Measurements from ENCODE around the gene DNAJB12. TPM values are rescaled to one million over a fixed set of nuclear protein-coding genes. Genes with fewer than 3 reads are reported as not detected.
"Not testable (repeated sequence)": the region's sequence is repeated elsewhere in the genome, so short reads cannot be mapped to it uniquely, and the experiment has no call there.

DNAJB12 gene
- total RNA-seq, 1 donor from 2014 or later, result 18.2 TPM

DNA sequence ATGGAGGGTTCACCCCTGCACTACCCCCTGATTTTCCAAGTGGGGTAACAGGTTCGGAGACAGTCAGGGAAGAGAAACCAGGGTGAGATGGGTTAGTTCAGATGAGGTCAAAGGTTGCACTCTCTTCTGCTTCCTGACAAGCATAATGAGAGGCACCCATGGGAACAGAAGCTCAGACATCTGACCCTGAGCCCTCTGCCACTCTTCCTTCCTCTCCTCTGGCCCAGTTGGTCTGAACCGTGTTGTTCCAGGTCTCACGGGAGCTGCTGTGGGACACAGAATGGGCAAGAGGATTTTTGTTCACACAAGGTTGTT, 38.4 kb downstream of the DNAJB12 start:
- DNase-seq, result no peak

DNA sequence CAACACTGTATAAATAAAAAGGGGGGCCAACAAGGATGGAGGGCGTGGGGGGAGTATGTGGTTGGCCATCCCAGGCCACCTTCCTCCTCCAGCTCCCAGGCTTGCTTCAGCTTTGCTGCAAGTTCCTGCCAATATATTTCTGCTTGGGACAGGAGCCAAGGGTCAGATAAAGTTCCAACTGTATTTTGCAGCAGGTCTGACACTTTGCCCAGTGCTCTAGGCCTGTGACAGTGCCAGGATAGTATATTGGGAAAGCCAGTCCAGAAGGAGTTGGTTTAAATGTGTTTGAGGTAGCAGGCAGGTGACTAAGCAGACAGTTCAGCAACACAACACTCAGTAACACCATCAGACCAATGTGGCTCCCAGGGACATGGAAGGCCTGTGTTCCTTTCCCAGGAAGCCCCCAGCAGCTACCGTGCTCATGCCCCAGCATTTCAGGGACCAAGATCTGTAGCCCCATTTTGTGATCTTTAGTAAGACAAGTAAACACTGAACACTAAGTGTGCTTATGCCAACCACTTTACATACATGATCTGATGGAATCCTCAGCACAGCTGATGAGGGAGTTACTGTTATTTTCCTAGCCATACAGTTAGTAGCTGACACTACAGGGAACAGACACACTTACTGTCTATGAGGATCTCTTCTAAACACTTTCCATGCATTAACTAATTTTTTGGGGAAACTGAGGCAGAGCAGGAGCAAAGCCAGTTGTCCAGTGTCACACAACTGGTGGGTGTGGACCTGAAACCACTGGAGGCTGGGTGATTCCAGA, 38.9 kb downstream of the DNAJB12 start:
- DNase-seq, result peak; percentile 92

DNA sequence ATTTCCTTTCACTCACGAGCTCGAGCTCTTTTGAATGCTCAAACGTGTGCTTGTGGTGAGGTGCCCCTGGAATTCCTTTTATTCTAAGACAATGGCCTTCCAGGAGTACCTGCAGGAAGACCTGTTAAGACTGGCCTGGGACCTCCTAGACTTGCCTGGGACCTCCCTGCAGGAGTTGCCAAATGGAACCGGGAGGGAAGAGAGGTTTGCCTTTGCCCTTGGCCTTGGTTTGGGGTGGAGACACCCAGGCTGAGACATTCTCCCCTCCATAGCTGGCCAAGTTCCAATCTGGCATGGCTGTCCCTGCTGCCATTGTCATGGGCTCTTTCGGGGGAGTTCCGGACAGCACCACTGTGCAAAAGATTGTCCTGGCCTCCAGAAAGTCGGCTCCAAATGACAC, 39.7 kb downstream of the DNAJB12 start:
- peak; percentile 66 for DNase-seq

DNA sequence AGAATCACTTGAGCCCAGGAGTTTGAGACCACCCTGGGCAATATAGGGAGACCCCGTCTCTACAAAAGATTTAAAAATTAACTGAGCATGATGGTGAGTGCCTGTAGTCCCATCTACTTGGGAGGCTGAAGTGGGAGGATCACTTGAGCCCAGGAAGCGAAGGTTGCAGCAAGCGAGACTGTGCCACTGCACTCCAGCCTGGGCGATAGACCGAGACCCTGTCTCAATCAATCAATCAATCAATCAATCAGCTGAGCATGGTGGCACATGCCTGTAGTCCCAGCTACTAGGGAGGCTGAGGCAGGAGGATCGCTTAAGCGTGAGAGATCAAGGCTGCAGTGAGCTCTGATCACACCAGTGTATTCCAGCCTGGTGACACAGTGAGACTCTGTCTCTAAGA, 40.5 kb downstream of the DNAJB12 start:
- DNase-seq, result no peak

DNA sequence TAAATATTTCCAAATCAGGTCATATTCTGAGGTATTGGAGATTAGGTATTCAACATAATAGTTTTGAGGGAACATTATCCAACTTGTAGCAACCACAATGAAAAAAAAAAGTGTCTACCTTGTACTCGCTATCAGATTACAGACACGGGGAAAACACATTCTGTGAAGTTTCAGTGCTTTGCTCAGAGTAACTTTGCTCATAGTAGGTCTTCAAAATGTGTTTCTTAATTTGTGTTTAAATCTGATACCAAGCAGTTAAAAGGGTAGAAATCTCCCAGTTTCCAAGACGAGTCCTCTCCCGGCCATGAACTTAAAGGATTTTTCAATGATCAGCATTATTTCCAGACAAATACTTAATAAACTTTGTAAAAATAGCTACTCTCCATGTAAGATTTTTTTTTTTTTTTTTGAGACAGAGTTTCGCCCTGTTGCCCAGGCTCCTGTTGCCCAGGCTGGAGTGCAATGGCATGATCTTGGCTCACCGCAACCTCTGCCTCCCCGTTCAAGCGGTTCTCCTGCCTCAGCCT, 41.8 kb downstream of the DNAJB12 start:
- DNase-seq, result no peak

DNA sequence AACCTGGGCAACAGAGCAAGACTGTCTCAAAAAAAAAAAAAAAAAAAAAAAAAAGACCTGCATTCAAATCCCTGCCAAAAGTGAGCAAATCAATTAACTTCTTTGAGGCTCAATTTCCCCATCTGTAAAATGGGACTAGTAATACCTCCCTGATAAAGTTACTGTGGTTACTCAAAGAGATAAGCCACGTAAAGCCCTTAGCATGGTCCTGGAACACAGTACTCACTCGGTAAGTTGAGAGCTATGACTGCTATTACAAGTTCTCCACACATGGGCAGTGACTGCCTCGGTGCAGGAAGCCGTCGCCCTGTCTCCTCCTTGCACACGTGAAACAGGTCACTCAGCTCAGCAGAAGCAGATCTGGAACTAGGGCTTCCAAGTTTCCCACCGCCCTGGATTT, 43.1 kb downstream of the DNAJB12 start:
- no peak for DNase-seq

DNA sequence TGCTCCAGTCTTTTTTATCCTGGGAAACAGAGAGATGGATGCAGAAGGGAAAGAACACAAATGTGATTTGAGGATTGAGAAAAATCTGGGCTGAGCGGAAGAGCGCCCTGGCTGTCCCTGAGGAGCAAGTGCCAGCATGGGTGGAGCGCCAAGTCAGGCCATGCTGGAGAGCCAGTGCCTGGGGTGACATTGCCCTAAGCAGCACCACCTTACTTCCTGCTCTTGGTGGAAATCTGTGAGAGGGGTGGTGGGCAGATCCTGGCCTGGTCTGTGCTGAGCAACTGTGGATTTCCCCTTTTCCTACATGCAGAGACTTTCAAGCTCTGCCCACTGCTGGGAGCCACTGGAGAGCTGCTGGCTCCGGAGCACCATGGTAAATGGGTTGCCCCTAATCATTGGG, 44.1 kb downstream of the DNAJB12 start:
- no peak for DNase-seq

DNA sequence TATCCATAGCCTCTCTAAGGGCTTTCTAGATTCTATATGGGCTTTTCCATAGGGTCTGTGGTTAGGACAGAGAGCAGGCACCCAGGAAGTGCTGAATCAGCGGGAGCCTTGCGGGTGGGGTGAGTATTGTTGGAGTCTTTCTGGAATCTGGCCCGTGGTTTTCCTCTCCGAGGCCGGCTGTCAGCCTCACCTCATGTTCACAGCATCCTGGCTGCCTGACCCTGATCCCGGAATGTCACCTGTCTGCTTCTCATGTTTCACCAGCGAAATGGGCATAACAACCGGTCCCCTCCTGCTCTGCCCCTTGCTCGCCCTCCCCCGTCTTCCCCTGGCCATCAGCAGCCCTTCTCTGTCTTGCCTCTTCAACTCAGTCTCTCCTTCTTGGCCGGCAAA, 44.5 kb downstream of the DNAJB12 start:
- no peak for DNase-seq

DNA sequence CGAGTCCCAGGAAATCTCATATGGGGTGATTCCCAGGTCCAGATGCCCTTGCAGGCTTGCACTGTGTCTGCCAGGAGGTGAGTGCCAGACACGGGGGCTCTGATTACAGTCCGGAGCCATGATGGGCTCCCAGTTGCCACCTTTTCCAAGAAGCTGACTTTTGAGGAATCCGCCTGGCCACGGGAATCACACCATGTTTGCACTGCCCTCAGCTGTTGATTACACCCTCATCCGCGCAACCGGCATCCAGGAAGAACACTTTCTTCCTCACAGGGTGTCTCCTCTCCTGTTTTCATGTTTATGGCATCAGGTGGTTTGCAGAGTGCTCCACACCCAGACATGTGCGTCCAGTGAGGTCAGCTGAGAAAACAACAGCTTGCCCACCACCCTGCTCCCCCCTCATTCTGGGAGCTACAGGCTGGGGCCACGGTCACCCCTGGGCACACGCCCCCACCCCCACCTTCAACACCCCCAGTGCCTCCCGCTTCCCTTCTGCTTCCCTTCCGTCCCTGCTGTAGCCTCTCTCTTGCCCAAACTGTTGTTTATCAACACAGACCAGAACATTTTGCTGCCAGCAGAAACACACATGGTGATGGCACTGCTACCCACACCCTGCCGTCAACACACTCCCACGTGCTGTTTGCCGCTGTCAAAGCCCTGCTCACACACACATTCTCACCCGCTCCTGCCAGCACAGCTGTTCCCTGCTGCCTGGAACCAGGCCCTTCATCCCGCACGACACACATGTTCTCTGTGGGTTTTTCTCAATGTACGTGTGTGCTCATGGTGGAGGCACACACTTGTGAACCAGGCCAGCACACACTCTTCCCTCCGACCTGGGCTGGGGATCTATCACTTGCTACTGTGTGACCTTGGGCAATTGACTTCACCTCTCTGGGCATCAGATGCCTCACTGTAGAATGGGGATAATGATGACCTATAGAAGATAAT, 45.2 kb downstream of the DNAJB12 start:
- peak; percentile 95 for DNase-seq

DNA sequence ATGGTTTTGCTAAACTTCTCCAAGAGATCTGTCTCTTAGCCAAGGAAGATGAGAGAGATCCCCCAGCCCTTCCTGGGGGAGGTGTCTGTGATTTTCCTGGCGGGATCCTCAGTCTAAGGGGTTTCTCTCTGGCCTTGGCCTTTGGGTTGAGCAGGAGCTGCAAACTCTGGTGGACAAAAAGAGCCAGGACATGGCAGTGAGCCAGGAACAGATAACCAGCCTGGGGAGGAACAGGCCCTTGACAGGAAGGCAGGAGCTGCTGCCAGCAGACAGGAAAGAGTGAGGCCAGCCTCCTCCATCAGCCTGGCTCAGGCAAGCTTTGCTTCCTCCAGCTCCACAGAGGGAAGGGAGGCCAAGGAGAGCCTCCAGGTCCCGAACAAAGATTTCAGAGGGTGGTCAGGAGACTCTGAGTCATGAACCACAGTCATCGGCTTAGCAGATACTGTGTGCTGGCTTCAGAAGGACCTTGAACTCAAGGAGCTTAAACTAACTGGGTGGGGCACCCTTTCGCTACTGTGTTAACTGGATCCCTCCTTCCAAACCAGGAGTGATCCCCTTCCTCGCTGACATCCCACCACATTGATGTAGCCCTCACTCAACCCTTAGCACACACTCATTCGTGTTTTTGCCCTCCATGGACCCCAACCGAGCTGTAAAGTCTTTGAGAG, 46.3 kb downstream of the DNAJB12 start:
- no peak for DNase-seq

DNA sequence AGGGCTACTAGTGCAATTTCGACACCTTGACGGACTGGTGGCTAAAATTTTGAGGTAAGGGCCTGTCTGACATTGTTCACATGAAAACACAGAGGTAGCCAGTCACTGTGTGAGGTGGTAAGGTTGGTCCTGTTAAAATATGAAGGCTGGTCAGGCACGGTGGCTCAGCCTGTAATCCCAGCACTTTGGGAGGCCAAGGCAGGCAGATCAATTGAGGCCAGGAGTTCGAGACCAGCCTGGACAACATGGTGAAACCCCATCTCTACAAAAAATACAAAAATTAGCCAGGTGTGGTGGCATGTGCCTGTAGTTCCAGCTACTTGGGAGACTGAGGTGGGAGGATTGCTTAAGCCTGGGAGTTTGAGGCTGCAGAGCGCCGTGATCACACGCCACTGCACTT, 47.0 kb downstream of the DNAJB12 start:
- DNase-seq, result not testable (repeated sequence)

DNA sequence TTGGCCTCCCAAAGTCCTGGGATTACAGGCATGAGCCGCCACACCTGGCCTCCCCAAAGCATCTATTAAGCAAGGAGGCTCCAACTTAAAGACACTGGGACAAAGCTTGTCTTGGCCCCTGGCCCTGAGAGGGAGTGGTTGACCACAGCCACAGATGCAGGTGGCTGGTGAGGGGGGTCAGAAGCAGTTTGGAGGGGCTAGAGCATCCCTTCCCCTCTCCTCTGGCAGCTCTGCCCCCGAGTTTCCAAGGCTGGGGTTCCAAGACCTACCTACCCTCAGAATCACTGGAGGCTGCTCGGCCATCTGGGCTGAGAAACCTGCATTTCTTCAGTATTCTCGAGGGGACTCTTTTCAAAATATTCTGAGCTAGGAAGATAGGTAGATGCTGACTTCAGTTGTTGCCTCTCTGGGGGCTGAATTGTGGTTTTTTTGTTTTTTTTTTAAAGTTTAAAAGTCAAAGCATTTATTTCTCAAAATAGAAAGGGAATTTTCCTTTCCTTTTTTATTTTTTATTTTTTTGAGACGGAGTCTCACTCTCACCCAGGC, 48.4 kb downstream of the DNAJB12 start:
- DNase-seq, result no peak

DNA sequence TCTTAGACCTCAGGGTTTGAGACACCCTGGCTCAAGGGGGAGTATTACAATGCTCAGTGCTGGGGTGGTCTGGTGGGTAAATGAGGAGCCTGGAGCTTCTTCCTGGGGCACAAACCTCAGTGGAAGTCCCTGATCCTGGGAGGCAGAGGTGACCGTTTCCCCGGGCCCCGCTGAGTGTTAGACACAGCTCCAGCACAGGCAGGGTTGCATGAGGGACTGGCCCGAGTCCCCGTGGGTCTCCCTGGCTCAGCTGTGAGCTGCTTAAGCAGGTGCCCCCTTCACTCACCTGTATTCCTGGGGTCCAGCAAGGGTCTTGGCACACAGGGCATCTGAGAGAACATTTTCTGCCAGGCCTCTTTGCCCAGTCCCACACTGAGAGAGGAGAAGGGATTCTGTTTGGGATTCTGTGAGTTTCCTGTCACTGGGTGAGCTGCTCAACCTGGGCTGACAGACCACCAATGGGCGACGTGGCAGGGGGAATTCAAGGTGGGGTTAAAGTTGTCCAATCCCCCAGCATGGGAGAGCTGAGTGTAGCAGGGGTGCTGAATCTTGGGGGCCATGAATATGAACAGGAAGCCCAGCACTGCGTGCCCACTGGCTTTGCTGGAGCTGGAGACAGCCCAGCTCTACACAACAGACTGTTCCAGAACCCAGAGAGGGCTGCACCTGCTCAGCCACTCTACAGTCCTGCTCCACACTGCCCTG, 51.1 kb downstream of the DNAJB12 start:
- no peak for DNase-seq

DNA sequence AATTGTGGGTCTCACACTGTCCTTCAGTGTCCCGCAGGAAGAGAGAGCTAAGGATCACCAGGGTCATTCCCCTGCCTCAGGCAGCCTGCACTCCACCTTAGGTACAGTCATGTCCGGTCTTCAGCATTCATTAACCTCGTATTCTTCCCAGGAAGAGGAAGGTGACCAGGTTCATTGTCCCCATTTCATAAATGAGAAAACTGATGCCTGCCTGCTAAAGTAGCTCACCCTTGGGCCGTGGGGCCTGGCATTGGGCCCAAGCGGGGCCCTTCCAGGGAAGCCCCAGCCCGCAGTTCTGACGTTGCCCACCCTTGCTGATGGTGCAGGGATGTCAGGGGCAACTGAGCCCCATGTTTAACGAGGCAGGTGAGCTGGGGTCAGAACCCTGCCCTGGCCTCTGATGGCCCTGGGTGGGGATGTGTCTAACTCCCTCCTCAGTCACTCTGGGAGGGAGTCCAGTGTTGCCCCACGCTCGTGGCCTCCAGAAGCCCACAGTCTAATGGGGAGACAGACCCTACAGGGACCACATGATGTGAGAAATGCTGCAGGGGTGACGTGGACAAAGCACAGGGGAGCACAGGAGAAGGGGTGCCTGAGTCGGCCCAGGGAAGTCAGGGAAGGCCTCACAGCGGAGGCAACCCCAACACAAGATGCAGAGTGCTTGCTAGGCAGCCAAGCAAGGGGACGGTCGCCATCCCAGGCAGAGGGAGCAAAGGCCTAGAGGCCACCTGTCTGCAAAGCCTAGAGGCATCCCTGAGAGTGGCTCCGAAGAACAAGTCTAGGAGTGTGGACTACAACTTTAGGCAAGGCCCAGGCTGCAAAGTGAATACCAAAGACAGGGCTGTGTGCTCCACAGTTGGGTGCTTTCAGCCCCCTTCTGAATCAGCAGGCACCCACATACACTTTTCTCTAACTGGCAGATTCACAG, 55.9 kb downstream of the DNAJB12 start:
- DNase-seq, result no peak

DNA sequence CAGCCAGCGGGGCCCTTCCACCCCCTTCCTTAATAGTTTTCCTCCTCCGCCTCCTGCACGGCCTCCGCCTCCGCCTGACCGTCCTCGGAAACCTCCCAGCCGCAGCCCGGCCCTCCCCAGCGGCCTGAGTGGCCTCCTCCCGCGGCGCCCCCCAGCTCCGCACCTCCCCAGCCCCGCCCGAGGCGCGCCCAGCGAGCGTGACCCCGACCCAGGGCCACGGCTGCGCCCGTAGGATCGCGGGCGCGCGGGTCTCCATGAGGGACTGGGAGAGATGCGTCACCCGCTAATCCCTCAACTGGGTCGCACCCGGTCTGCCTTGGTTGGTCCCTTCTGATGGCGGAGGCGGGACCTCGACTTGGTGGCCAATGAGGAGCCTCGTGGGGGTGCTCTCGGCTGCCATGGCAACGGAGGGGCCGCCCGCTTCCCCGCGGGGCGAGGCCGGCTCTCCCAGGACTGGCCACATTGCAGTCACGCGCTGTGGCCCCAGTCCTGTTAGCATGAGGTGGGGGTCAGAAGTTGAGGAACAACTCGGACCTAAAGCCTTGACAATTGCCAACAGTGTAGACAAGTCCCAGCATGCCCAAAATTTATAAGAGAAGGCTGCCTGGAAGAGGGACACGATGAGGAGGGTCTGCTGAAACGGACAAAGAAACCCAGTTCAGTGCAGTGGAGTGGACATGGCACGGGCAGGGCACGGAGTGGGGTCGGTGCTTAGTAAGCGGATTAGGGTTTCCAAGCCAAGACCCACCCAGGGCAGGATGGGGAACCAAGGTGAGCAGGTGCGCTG, 56.7 kb downstream of the DNAJB12 start:
- peak; percentile 98 for DNase-seq

DNA sequence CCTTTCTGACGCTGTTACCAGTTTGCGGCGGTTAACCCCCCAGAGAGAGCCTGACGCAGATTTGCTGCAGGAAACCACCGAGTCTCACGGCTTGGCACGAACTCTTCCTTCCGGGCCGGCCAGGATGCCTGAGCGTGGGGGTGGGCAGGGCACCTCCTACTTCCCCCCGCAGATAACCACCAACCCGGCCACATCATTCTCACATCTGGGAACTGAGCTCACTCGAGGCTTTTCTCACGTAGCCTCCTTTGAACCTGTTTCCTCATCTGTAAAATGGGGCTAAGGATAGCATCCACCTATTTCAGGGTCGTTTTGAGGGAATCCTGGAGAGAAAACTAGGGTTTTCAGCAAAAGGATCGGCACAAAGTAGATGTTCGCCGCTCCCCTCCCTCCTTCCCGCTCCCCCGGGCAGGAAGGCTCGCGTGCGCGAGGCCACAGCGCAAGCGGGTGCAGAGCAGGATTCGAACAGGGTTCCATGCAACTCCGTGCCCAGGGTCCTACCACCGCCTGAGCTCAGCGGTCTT, 57.4 kb downstream of the DNAJB12 start:
- DNase-seq, result peak; percentile 51

DNA sequence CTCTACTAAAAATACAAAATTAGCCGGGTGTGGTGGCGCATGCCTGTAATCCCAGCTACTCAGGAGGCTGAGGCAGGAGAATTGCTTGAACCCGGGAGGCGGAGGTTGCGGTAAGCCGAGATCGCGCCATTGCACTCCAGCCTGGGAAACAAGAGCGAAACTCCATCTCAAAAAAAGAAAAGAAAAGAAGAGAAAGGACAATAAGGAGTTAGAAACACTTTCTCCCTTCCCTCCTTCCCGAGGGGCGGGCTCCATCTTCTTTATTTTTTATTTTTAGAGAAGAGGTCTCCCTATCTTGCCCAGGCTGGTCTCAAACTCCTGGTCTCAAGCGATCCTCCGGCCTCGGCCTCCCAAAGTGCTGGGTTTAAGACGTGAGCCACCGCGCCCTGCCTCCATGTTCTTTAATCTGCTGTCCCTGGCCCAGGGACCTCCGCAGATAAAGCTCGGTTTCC, 57.9 kb downstream of the DNAJB12 start:
- DNase-seq, result not testable (repeated sequence)

DNA sequence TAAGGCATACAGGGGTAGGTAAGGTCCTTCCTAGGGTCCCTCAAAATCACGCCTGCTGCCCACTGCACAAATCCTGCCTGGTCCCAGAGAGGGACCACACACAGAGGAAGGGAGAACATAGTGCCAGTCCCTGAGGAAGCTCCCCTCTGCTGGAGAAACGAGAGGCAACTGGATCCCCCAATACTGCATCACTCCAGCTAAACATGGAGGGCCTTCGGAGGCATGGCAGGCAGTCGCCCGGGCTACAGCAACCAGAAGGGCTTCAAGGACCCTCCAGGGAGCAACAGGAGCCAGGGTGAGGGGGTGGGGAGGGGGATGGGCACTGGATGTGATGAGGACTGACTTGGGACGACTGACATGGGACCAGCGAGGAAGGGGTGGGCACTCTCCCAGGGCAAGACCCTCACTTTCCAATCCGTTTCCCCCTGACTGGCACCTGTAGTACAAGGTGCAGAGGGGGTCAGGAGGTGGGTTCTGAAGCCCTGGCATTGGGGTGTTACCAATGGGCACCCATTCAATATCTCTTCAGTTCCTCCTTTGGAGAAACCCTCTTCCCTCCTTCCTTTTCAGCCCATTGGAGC, 59.3 kb downstream of the DNAJB12 start:
- no peak for DNase-seq

DNA sequence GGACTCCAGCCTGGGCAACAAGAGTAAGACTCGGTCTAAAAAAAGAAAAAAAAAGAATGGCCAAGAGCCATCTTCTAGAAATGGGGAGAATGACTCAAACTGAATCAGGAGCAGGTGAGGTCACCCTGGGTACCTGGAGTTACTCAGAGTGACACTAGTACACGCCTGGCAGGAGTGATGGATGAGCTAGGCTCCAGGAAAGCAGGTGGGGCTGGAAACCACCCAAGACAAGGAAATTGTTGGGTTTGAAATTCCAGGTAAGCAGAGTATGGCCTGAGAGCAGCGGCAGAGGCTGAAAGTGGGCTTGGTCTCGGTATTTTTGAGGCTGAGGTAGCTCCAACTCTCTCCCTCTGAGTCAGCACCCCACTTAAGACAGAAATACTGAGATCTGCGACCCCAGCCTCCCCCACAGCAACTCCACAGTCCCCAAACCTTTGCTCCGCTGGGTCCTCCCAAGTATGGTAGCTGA, 62.5 kb downstream of the DNAJB12 start:
- DNase-seq, result no peak
